A549 (cell line): Measurements from ENCODE around the gene NFYC. TPM values are rescaled to one million over a fixed set of nuclear protein-coding genes. Genes with fewer than 3 reads are reported as not detected.

Source experiments
- ATAC-seq, 2 experiments: fragments of 200-7000 bp in 1 of 2; fragments of >200 bp in 1 of 2; cut with Nextera tagmentation in 1 of 2; cut with Tn5 transposase in 1 of 2; 3 replicates each; pipeline versions ENCODE4 v1.8.0 to v1.9.1; 2018 to 2020; ENCODE audit warnings: mild to moderate bottlenecking in 1 of 2, moderate library complexity in 1 of 2
- CTCF ChIA-PET: fragments of 300-600 bp; sonication (Branson Sonifier 250); formaldehyde crosslinking; extraction: SDS; loops from one replicate; lab custom pipeline; 2021; ENCODE audit warnings: antibody characterized with exemption, inconsistent platforms; lab: Yijun Ruan, JAX
- POLR2A ChIA-PET: fragments of 350-600 bp; formaldehyde crosslinking; extraction: SDS; loops from one replicate; lab custom pipeline; 2021; ENCODE audit warnings: antibody characterized with exemption, inconsistent platforms; lab: Yijun Ruan, JAX
- DNase-seq, 2 experiments: peaks; one replicate each; pipeline versions ENCODE4 v3.0.0 to v3.0.0-alpha.2; 2011 to 2016; ENCODE audit warnings: low read depth in 1 of 2, low spot score in 1 of 2
- FAIRE-seq: peaks from 2 replicates; lab custom pipeline; 2011; peaks lifted over from hg19 to GRCh38; lab: Jason Lieb, UNC
- H3K27ac ChIP-seq, 2 experiments: fragments of >200 bp; sonication (Bioruptor Twin); formaldehyde crosslinking; 3 replicates each; pipeline ENCODE4 v1.5.1; 2016 to 2017
- H3K4me1 ChIP-seq: fragments of >200 bp; sonication (Bioruptor Twin); formaldehyde crosslinking; 3 replicates; pipeline ENCODE4 v1.6.1; 2016
- H3K4me2 ChIP-seq: fragments of >200 bp; sonication (Bioruptor Twin); formaldehyde crosslinking; 3 replicates; pipeline ENCODE4 v1.6.1; 2016
- H3K4me3 ChIP-seq: fragments of >200 bp; sonication (Bioruptor Twin); formaldehyde crosslinking; 3 replicates; pipeline ENCODE4 v1.5.1; 2016
- H3K9me3 ChIP-seq: fragments of >200 bp; sonication (Bioruptor Twin); formaldehyde crosslinking; 3 replicates; pipeline ENCODE4 v1.6.1; 2016
- BCL3 ChIP-seq: fragments of >200 bp; sonication (Bioruptor Twin); formaldehyde crosslinking; IDR thresholded peaks from 3 replicates; pipeline ENCODE4 v1.6.1; 2016
- CBX2 ChIP-seq: fragments of 200-600 bp; sonication (generic); IDR thresholded peaks from 2 replicates; pipeline ENCODE4 v1.6.1; 2016; ENCODE audit warnings: low read depth, mild to moderate bottlenecking, borderline replicate concordance
- CEBPB ChIP-seq, 2 experiments: fragments of >200 bp in 1 of 2; sonication (Bioruptor Twin) in 1 of 2; formaldehyde crosslinking in 1 of 2; IDR thresholded peaks; 2 replicates each; pipeline ENCODE4 v1.6.1; 2012 to 2016
- EHMT2 ChIP-seq: fragments of 200-600 bp; sonication (generic); IDR thresholded peaks from 2 replicates; pipeline ENCODE4 v1.6.1; 2016; ENCODE audit warnings: antibody characterized with exemption, low read depth, mild to moderate bottlenecking, moderate library complexity
- HDAC2 ChIP-seq: fragments of 200-600 bp; sonication (generic); IDR thresholded peaks from 2 replicates; pipeline ENCODE4 v1.6.1; 2016
- HEYL ChIP-seq: fragments of 250-450 bp; sonication (Bioruptor Pico); IDR thresholded peaks from 2 replicates; pipeline ENCODE4 v1.8.0; 2021; ENCODE audit warnings: mild to moderate bottlenecking, moderate library complexity
- KDM1A ChIP-seq: fragments of 200-600 bp; sonication (generic); IDR thresholded peaks from 2 replicates; pipeline ENCODE4 v1.6.1; 2016; ENCODE audit warnings: low read depth, mild to moderate bottlenecking
- KDM5A ChIP-seq: fragments of 200-600 bp; sonication (generic); IDR thresholded peaks from 2 replicates; pipeline ENCODE4 v1.6.1; 2016; ENCODE audit warnings: antibody characterized with exemption, mild to moderate bottlenecking
- MAFK ChIP-seq: fragments of 450-650 bp; IDR thresholded peaks from 2 replicates; pipeline ENCODE4 v1.6.1; 2014; ENCODE audit not compliant: partially characterized antibody
- NFE2L2 ChIP-seq: fragments of 150-350 bp; conservative IDR thresholded peaks from 2 replicates; pipeline ENCODE4 v1.6.1; 2014; ENCODE audit warnings: low read length
- POLR2AphosphoS2 ChIP-seq: conservative IDR thresholded peaks from 2 replicates; pipeline ENCODE4 v1.6.1; 2012; ENCODE audit warnings: low read length, improper control_type of control experiment, inconsistent platforms
- RNF2 ChIP-seq: fragments of 200-600 bp; sonication (generic); IDR thresholded peaks from 2 replicates; pipeline ENCODE4 v1.6.1; 2016; ENCODE audit warnings: low read depth, mild to moderate bottlenecking, antibody characterized with exemption, moderate library complexity, borderline replicate concordance
- USF2 ChIP-seq: fragments of 450-650 bp; IDR thresholded peaks from 2 replicates; pipeline ENCODE4 v1.6.1; 2014; ENCODE audit warnings: antibody characterized with exemption
- ZSCAN20 ChIP-seq: fragments of 250-450 bp; sonication (Bioruptor Pico); IDR thresholded peaks from 2 replicates; pipeline ENCODE4 v1.8.0; 2022; ENCODE audit warnings: mild to moderate bottlenecking, moderate library complexity
- WGBS: methylation state at CpG from one replicate; pipeline ENCODE4 v1.1.6; 2017; ENCODE audit errors: missing lambda C conversion rate; 5-methylcytosine and 5-hydroxymethylcytosine counted together
- polyA plus RNA-seq, 4 experiments: library from polyadenylated mRNA; depleted of rRNA in 3 of 4; stranded (reverse); fragments of >200 nt; fragmentation: RNase III in 1 of 4; extraction: RNeasy Plus Mini Kit Qiagen cat#74134 plus additional on column Dnase treatment in 1 of 4; gene quantifications; 2 replicates in 3 of 4; 3 replicates in 1 of 4; pipeline ENCODE4 v1.2.3, GENCODE V29; 2011 to 2017
- TF ChIP-seq, protein P1 (sequence below): IDR thresholded peaks from 2 replicates; pipeline ENCODE4 v1.6.1; 2012
- TF ChIP-seq, protein P2 (sequence below): IDR thresholded peaks from 2 replicates; pipeline ENCODE4 v1.6.1; 2012; ENCODE audit warnings: low read depth, borderline replicate concordance
- TF ChIP-seq, protein P3 (sequence below): fragments of >200 bp; sonication (Bioruptor Twin); formaldehyde crosslinking; IDR thresholded peaks from 2 replicates; pipeline ENCODE4 v1.6.1; 2016

The NFYC gene
- polyA plus RNA-seq, 2 of the 4 experiments (the other 2 are of a cell fraction): 35.1 to 43.4 TPM

DNA sequence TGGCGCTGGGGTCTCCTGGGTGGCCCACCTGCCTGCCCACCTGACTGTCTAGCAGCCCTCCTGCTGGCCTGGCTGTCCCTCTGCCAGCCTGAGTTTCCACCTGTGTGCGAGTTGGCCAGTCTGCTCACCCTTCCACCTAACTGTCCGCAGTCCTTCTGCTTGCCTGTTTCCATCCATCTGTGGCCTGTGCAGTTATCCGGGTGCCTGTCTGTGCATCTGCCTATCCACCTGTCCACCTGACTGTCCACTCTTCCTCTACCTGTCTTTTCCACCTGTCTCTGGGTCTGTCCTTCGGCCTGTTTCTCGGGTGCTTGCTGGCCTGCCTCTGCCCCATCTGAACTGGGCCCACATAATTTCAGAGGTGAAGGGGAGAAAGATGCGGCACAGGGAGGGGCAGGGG is 93.9 kb downstream of the NFYC start:
- 98% methylated on average over 6 of the region's 7 CpGs for WGBS
- no peaks in the 10 kb centered on the region for H3K4me1 ChIP-seq
- no peaks in the 10 kb centered on the region for H3K9me3 ChIP-seq
- no peak overlapping the region for H3K4me3 ChIP-seq
- no peak for DNase-seq
- POLR2A ChIA-PET: no interaction called here
- H3K4me2 ChIP-seq: no peak overlapping the region
- no peak for ATAC-seq
- no peak for FAIRE-seq
- TF ChIP-seq, protein P1, sequence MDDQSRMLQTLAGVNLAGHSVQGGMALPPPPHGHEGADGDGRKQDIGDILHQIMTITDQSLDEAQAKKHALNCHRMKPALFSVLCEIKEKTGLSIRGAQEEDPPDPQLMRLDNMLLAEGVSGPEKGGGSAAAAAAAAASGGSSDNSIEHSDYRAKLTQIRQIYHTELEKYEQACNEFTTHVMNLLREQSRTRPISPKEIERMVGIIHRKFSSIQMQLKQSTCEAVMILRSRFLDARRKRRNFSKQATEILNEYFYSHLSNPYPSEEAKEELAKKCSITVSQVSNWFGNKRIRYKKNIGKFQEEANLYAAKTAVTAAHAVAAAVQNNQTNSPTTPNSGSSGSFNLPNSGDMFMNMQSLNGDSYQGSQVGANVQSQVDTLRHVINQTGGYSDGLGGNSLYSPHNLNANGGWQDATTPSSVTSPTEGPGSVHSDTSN: no peak
- TF ChIP-seq NFE2L2 (no peak), CEBPB (IDR thresholded peaks at IDR 0.05) (no peak), KDM5A (no peak), EHMT2 (no peak), POLR2AphosphoS2 (no peak), KDM1A (no peak), ZSCAN20 (CRISPR knock-in tag) (no peak)
- TF ChIP-seq, protein P2, sequence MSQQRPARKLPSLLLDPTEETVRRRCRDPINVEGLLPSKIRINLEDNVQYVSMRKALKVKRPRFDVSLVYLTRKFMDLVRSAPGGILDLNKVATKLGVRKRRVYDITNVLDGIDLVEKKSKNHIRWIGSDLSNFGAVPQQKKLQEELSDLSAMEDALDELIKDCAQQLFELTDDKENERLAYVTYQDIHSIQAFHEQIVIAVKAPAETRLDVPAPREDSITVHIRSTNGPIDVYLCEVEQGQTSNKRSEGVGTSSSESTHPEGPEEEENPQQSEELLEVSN: no peak
- TF ChIP-seq, protein P3, sequence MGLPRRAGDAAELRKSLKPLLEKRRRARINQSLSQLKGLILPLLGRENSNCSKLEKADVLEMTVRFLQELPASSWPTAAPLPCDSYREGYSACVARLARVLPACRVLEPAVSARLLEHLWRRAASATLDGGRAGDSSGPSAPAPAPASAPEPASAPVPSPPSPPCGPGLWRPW: no peak
- TF ChIP-seq, all 56 proteins: peak for 0
- H3K27ac ChIP-seq: no peak overlapping the region
- CTCF ChIA-PET: interaction anchor here (1.4 kb wide), 1 partner anchor 11 kb away, joined by 3 read pairs; no protein-coding TSS in a partner anchor

GRCh38 chr1:40786171-40786994 is 94.9 kb downstream of the NFYC start:
- FAIRE-seq (no peak), DNase-seq (no peak), ATAC-seq (no peak)
- POLR2A ChIA-PET: interaction anchor here (0.6 kb wide), 1 partner anchor 79 kb away, joined by 3 read pairs; no protein-coding TSS in a partner anchor
- H3K9me3 ChIP-seq: no peaks in the 10 kb centered on the region
- no peak for TF ChIP-seq CBX2
- TF ChIP-seq, protein P2: no peak
- TF ChIP-seq RNF2: no peak
- no peak for TF ChIP-seq MAFK
- TF ChIP-seq HEYL (CRISPR knock-in tag): no peak
- no peak for TF ChIP-seq KDM5A
- no peak for TF ChIP-seq HDAC2
- no peak for TF ChIP-seq BCL3
- TF ChIP-seq USF2: no peak
- no peak overlapping the region for H3K27ac ChIP-seq
- H3K4me1 ChIP-seq: no peaks in the 10 kb centered on the region
- CTCF ChIA-PET: interaction anchor here (0.9 to 1.7 kb wide), 2 partner anchors 12 to 29 kb away, joined by 3 to 8 read pairs; no protein-coding TSS in a partner anchor
- WGBS: 79% methylated on average over 4 of the region's 9 CpGs
- H3K4me2 ChIP-seq: no peak overlapping the region
- no peak overlapping the region for H3K4me3 ChIP-seq
